H1 (cell line): Measurements from ENCODE around the gene AMY1B. TPM values are rescaled to one million over a fixed set of nuclear protein-coding genes. Genes with fewer than 3 reads are reported as not detected.
"Not testable (repeated sequence)": the region's sequence is repeated elsewhere in the genome, so short reads cannot be mapped to it uniquely, and the experiment has no call there.

Experiments
- CTCF ChIA-PET: fragments of 300-600 bp; sonication (Branson Sonifier 250); formaldehyde crosslinking; loops from one replicate; lab custom pipeline; 2021; ENCODE audit not compliant: partially characterized antibody; lab: Charles Lee
- POLR2A ChIA-PET: fragments of 300-600 bp; sonication (Branson Sonifier 250); formaldehyde crosslinking; loops from one replicate; lab custom pipeline; 2021; ENCODE audit warnings: inconsistent platforms; ENCODE audit not compliant: partially characterized antibody; lab: Charles Lee
- DNase-seq, 2 experiments: peaks; one replicate each; pipeline versions ENCODE4 v3.0.0 to v3.0.0-alpha.2; 2010 to 2022; ENCODE audit warnings: low spot score in 2 of 2, low read depth in 1 of 2, mixed read lengths in 1 of 2
- FAIRE-seq: peaks from 2 replicates; lab custom pipeline; 2011; peaks lifted over from hg19 to GRCh38; lab: Jason Lieb, UNC
- H2AFZ ChIP-seq: 2 replicates; pipeline ENCODE4 v1.8.1; 2012; ENCODE audit warnings: low read length, inconsistent platforms
- H2AK5ac ChIP-seq: 2 replicates; pipeline ENCODE4 v1.6.1; 2013; ENCODE audit warnings: low read depth, low read length
- H2BK120ac ChIP-seq: replicated peaks from 2 replicates; pipeline ENCODE3; 2013; ENCODE audit warnings: low read depth, low read length, inconsistent platforms
- H2BK12ac ChIP-seq: 2 replicates; pipeline ENCODE4 v1.6.1; 2013; ENCODE audit warnings: low read depth, low read length
- H2BK15ac ChIP-seq: 2 replicates; pipeline ENCODE4 v1.6.1; 2013; ENCODE audit warnings: low read length
- H2BK20ac ChIP-seq: 2 replicates; pipeline ENCODE4 v1.6.1; 2013; ENCODE audit warnings: low read length
- H2BK5ac ChIP-seq: 2 replicates; pipeline ENCODE4 v1.6.1; 2013; ENCODE audit warnings: low read depth, low read length
- H3K14ac ChIP-seq: 2 replicates; pipeline ENCODE4 v1.6.1; 2013; ENCODE audit warnings: inconsistent platforms; ENCODE audit not compliant: insufficient read length
- H3K18ac ChIP-seq: 2 replicates; pipeline ENCODE4 v1.6.1; 2013; ENCODE audit warnings: low read length; ENCODE audit errors: extremely low read depth
- H3K23ac ChIP-seq: 2 replicates; pipeline ENCODE4 v1.6.1; 2013; ENCODE audit warnings: inconsistent platforms; ENCODE audit not compliant: insufficient read length
- H3K23me2 ChIP-seq: 2 replicates; pipeline ENCODE4 v1.6.1; 2013; ENCODE audit warnings: low read depth, low read length
- H3K27ac ChIP-seq: 2 replicates; pipeline ENCODE4 v1.6.1; 2011; ENCODE audit warnings: low read depth, low read length, inconsistent platforms
- H3K27me3 ChIP-seq, 4 experiments: replicated peaks in 1 of 4; 1 replicate in 1 of 4; 2 replicates in 3 of 4; pipeline versions ENCODE4 v1.6.1 to v1.8.1; 2011 to 2013; ENCODE audit warnings: low read length in 3 of 4, mild to moderate bottlenecking in 3 of 4, inconsistent platforms in 2 of 4, mixed read lengths in 2 of 4, moderate library complexity in 1 of 4; ENCODE audit not compliant: control insufficient read depth in 3 of 4, insufficient read depth in 3 of 4; ENCODE audit errors: extremely low read depth in 1 of 4
- H3K36me3 ChIP-seq, 4 experiments: 2 replicates each; pipeline versions ENCODE4 v1.6.1 to v1.8.1; 2011 to 2013; ENCODE audit warnings: mild to moderate bottlenecking in 4 of 4, low read length in 3 of 4, moderate library complexity in 2 of 4, control low read depth in 1 of 4, inconsistent platforms in 1 of 4; ENCODE audit not compliant: insufficient read depth in 4 of 4, control insufficient read depth in 2 of 4
- H3K4ac ChIP-seq: replicated peaks from 2 replicates; pipeline ENCODE3; 2013; ENCODE audit warnings: low read length, low read depth, mixed read lengths, inconsistent platforms; ENCODE audit not compliant: insufficient read length
- H3K4me1 ChIP-seq, 4 experiments: replicated peaks in 1 of 4; 1 replicate in 1 of 4; 2 replicates in 3 of 4; pipeline versions ENCODE4 v1.6.1 to v1.8.1; 2011 to 2013; ENCODE audit warnings: low read length in 3 of 4, inconsistent platforms in 2 of 4, mixed read lengths in 1 of 4; ENCODE audit not compliant: insufficient read depth in 4 of 4, control insufficient read depth in 3 of 4
- H3K4me2 ChIP-seq, 2 experiments: 2 replicates each; pipeline versions ENCODE4 v1.6.1 to v1.8.1; 2011 to 2013; ENCODE audit warnings: low read depth in 2 of 2, low read length in 2 of 2, control low read depth in 1 of 2, inconsistent platforms in 1 of 2, mild to moderate bottlenecking in 1 of 2; ENCODE audit not compliant: insufficient read depth in 1 of 2
- H3K4me3 ChIP-seq, 4 experiments: fragments of 200-600, 300-600 bp in 1 of 4; sonication (generic), shearing (Covaris generic), sonication (Bioruptor Twin) in 1 of 4; 2 replicates each; pipeline versions ENCODE4 v1.5.1 to v1.8.1; 2011 to 2016; ENCODE audit warnings: low read length in 4 of 4, low read depth in 3 of 4, control low read depth in 2 of 4, inconsistent platforms in 2 of 4, mild to moderate bottlenecking in 2 of 4, mixed read lengths in 1 of 4, moderate library complexity in 1 of 4; ENCODE audit not compliant: insufficient read depth in 2 of 4; ENCODE audit errors: extremely low read depth in 1 of 4
- H3K56ac ChIP-seq: replicated peaks from 2 replicates; pipeline ENCODE3; 2013; ENCODE audit warnings: low read depth, mild to moderate bottlenecking, mixed read lengths, low read length, inconsistent platforms; ENCODE audit not compliant: insufficient read length
- H3K79me1 ChIP-seq: 2 replicates; pipeline ENCODE4 v1.6.1; 2013; ENCODE audit warnings: low read depth, low read length, control low read depth
- H3K79me2 ChIP-seq, 2 experiments: 2 replicates each; pipeline versions ENCODE4 v1.6.1 to v1.8.1; 2012 to 2013; ENCODE audit warnings: low read length in 2 of 2, mild to moderate bottlenecking in 2 of 2, inconsistent platforms in 1 of 2; ENCODE audit not compliant: insufficient read depth in 2 of 2, control insufficient read depth in 1 of 2
- H3K9ac ChIP-seq, 4 experiments: replicated peaks in 1 of 4; 1 replicate in 1 of 4; 2 replicates in 3 of 4; pipeline versions ENCODE4 v1.6.1 to v1.8.1; 2011 to 2013; ENCODE audit warnings: low read depth in 3 of 4, low read length in 3 of 4, control low read depth in 2 of 4, mild to moderate bottlenecking in 2 of 4, moderate library complexity in 2 of 4, inconsistent platforms in 1 of 4; ENCODE audit errors: extremely low read depth in 1 of 4
- H3K9me3 ChIP-seq, 2 experiments: 2 replicates each; pipeline versions ENCODE4 v1.6.1 to v1.8.1; 2012 to 2013; ENCODE audit warnings: mild to moderate bottlenecking in 2 of 2, moderate library complexity in 2 of 2, control low read depth in 1 of 2, inconsistent platforms in 1 of 2, low read depth in 1 of 2, low read length in 1 of 2, mixed read lengths in 1 of 2; ENCODE audit not compliant: insufficient read depth in 2 of 2
- H4K20me1 ChIP-seq, 2 experiments: replicated peaks in 1 of 2; 2 replicates each; pipeline versions ENCODE3 to v1.8.1; 2011 to 2013; ENCODE audit warnings: inconsistent platforms in 2 of 2, low read length in 2 of 2, mild to moderate bottlenecking in 1 of 2; ENCODE audit not compliant: insufficient read depth in 2 of 2, control insufficient read depth in 1 of 2
- H4K5ac ChIP-seq: 2 replicates; pipeline ENCODE4 v1.6.1; 2013; ENCODE audit warnings: low read length, low read depth, mixed read lengths, inconsistent platforms; ENCODE audit not compliant: insufficient read length
- H4K8ac ChIP-seq: 2 replicates; pipeline ENCODE4 v1.8.0; 2013; ENCODE audit warnings: mild to moderate bottlenecking, moderate library complexity, low read length, inconsistent platforms; ENCODE audit not compliant: insufficient read depth; ENCODE audit errors: extremely low read depth
- H4K91ac ChIP-seq: replicated peaks from 2 replicates; pipeline ENCODE3; 2013; ENCODE audit warnings: low read length, mixed read lengths, inconsistent platforms; ENCODE audit not compliant: insufficient read length
- WGBS, 2 experiments: shearing (Covaris generic) in 1 of 2; methylation state at CpG; one replicate each; pipeline versions ENCODE4 v1.1.6 to v1.1.7; 2013 to 2015; ENCODE audit warnings: low lambda C conversion rate in 2 of 2, mixed read lengths in 2 of 2, inconsistent platforms in 1 of 2, low coverage in 1 of 2, missing lambda C conversion rate in 1 of 2; ENCODE audit not compliant: insufficient replicate concordance in 2 of 2, insufficient coverage in 1 of 2, insufficient read length in 1 of 2; ENCODE audit errors: extremely low coverage in 1 of 2, missing lambda C conversion rate in 1 of 2; 5-methylcytosine and 5-hydroxymethylcytosine counted together
- polyA plus RNA-seq, 7 experiments: library from polyadenylated mRNA; depleted of rRNA in 3 of 7; stranded (reverse) in 5 of 7; unstranded in 2 of 7; fragments of >200 nt in 5 of 7; fragments of 200-250 nt in 2 of 7; gene quantifications; 1 replicate in 5 of 7; 2 replicates in 1 of 7; 4 replicates in 1 of 7; pipeline versions ENCODE4 v1.2.1 to v1.2.3, GENCODE V29; 2011 to 2013; ENCODE audit warnings: missing spikeins in 2 of 7, mixed read lengths in 2 of 7
- total RNA-seq: library from RNA; stranded (reverse); fragmentation: NEBNext Ultra II Directional; extraction: Animal tissue kit (Norgen Biotek cat#: 25700); gene quantifications from 2 replicates; pipeline ENCODE4 v1.2.1, GENCODE V29; 2021

Gene AMY1B
- total and polyA plus RNA-seq, 2 of the 8 experiments (the other 6 are each of a cell fraction or from before 2014, with no cell fraction given) = not detected

DNA sequence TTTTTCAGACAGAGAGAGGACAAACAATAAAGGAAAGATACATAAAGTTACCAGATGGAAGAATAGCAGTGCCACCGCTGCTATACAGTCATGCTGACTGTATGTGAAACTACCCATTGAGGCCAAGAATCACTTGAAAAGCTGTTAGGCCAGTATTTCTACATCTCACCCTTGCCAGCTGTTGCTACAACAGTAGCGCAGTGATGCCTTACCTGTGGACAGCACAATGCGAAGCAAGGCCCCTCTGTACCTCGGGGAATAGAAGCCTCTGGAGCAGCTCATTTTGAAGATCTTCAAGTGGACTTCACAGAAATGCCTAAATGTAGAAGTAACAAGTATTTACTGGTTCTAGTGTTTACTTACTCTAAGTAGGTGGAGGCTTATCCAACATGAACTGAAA lies 4.7 kb upstream of the AMY1B start:
- H3K4me3 ChIP-seq, H3K27me3 ChIP-seq, H2BK20ac ChIP-seq, H3K4me1 ChIP-seq, H3K9me3 ChIP-seq, H3K27ac ChIP-seq, FAIRE-seq, H3K56ac ChIP-seq, H3K23ac ChIP-seq, H3K79me2 ChIP-seq, H2BK15ac ChIP-seq, H2BK5ac ChIP-seq, H4K20me1 ChIP-seq, H2BK12ac ChIP-seq, CTCF ChIA-PET, H4K91ac ChIP-seq, H2AFZ ChIP-seq, H3K14ac ChIP-seq, H3K4ac ChIP-seq, H3K9ac ChIP-seq, H3K4me2 ChIP-seq, H3K18ac ChIP-seq, H4K5ac ChIP-seq, H3K23me2 ChIP-seq, POLR2A ChIA-PET, H3K36me3 ChIP-seq, H2BK120ac ChIP-seq, H3K79me1 ChIP-seq, DNase-seq, H2AK5ac ChIP-seq, H4K8ac ChIP-seq: not testable (repeated sequence)
- WGBS, 2 experiments = no CpG with 5 or more reads among the region's 4 CpGs

DNA sequence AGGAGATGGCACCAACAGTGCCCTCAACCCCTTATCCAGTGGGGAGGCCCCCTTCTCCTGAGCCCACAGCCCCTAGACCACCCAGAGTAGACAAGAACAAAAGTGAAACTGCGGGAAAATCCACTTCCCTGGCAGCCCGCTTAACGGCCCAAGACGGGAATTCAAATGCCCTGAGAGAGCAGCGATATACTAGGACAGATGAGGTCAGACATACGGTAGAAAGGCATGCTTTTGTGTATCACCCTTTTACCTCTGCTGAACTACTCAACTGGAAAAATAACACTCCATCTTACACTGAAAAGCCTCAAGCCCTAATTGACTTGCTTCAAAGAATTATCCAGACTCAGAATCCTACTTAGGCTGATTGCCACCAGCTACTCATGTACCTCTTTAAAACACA lies 1.4 kb upstream of the AMY1B start:
- H4K5ac ChIP-seq, H3K79me2 ChIP-seq, H3K4me3 ChIP-seq, H3K14ac ChIP-seq, H3K36me3 ChIP-seq, DNase-seq, H4K20me1 ChIP-seq, H2BK5ac ChIP-seq, H3K56ac ChIP-seq, H2BK15ac ChIP-seq, H3K27ac ChIP-seq, H3K4me2 ChIP-seq, CTCF ChIA-PET, H3K23me2 ChIP-seq, H3K18ac ChIP-seq, H4K8ac ChIP-seq, FAIRE-seq, POLR2A ChIA-PET, H4K91ac ChIP-seq, H2BK20ac ChIP-seq, H2AFZ ChIP-seq, H3K9ac ChIP-seq, H3K9me3 ChIP-seq, H2BK12ac ChIP-seq, H3K23ac ChIP-seq, H3K27me3 ChIP-seq, H2AK5ac ChIP-seq, H3K4me1 ChIP-seq, H3K79me1 ChIP-seq, H3K4ac ChIP-seq, H2BK120ac ChIP-seq: not testable (repeated sequence)
- WGBS, 2 experiments = no CpG with 5 or more reads among the region's 6 CpGs
